ENCODE measurements around the gene LCE3C.

Gene LCE3C

DNA sequence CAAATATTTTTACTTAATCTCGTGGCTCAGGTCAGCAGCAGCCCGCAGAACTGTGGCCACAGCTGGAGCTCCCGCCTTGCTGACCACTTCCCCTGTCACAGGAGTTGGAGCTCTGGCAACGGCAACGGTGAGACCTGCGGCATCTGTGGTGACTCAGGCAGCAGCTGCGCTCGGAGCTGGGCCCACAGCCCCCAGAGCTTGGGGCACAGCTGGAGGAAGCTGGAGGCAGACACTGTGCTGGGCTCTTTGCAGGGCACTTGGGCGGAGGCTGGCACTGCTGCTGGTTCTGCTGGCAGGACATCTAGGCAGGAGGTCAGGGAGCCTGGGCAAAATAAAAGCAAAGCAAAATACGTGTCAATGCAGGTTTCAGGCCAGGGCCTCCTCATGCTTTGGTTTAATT lies 22.8 kb downstream of the LCE3C start, which contains the start of gene LCE3A:
TSS of gene LCE3A (minus strand) at position 301 of the 400 bp plus-strand sequence. CDS start at position 301, 0 bp downstream.
- FAIRE-seq, result no peak
- TF ChIP-seq POLR2A (IDR thresholded peaks at IDR 0.05; ENCODE audit: low read depth, low read length) (no peak), POLR2AphosphoS5 (IDR thresholded peaks at IDR 0.05; ENCODE audit: low read depth, low read length) (no peak), TAF1 (IDR thresholded peaks at IDR 0.05; ENCODE audit: borderline replicate concordance, low read depth, low read length) (no peak)
- no peak for DNase-seq (ENCODE audit: insufficient read length)

DNA sequence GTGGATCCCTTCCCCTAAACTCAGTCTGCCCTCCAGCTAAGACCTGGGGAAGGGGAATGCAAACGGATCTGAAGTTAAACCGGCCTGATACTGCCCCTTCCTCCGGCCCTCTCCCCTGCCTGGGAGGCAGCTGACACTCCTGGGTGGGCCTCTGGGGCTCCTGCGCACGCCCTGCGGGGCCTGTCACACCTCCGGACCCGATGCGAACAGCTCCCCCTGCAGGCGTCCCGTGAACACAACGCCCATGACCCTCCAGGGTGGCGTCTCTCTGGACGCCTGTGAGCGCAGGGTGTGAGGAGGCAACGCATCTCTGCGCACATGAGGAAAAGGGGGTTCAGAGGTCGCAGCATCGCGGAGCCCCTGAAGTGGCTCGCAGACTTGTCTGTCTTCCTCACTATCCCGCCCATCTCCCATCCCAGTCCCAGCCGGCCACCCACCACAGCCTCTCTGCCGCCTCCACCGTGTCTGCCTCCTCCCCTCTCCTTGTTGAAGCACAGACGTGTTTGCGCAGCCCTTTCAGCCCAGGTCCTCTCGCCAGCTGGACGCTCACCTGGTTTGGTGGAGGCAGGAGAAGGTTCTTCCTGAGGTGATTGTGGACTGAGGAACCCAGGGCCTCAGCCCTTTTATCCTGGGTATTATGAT lies 23.3 kb downstream of the LCE3C start:
- DNase-seq (ENCODE audit: insufficient read length) (peak; percentile 37), FAIRE-seq (no peak)
- TF ChIP-seq TAF1 (IDR thresholded peaks at IDR 0.05; ENCODE audit: borderline replicate concordance, low read depth, low read length), result no peak
- TF ChIP-seq POLR2A (IDR thresholded peaks at IDR 0.05; ENCODE audit: low read depth, low read length), result no peak
- no peak for TF ChIP-seq POLR2AphosphoS5 (IDR thresholded peaks at IDR 0.05; ENCODE audit: low read depth, low read length)

DNA sequence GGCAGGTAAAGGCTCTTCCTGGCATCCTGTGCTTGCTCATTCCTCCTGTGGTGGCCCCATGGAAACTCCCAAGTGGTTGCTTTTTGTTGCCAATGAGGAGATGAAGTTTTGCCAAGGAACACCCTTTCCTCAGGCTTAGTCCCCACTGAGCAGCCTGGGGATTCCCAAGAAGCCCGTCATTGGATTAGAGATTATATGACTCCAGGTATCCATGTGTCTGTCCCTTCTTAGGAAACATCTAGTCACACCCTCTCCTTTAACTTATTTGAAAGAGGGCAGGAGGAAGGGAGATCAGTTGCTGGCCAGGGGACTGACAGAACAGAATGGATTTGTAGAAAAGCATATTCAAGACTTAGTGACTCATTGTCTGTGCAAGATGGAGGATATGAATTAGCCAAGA lies 26.7 kb downstream of the LCE3C start:
- FAIRE-seq, result no peak
- no peak for TF ChIP-seq TAF1 (IDR thresholded peaks at IDR 0.05; ENCODE audit: borderline replicate concordance, low read depth, low read length)
- no peak for TF ChIP-seq POLR2A (IDR thresholded peaks at IDR 0.05; ENCODE audit: low read depth, low read length)
- TF ChIP-seq POLR2AphosphoS5 (IDR thresholded peaks at IDR 0.05; ENCODE audit: low read depth, low read length), result no peak

DNA sequence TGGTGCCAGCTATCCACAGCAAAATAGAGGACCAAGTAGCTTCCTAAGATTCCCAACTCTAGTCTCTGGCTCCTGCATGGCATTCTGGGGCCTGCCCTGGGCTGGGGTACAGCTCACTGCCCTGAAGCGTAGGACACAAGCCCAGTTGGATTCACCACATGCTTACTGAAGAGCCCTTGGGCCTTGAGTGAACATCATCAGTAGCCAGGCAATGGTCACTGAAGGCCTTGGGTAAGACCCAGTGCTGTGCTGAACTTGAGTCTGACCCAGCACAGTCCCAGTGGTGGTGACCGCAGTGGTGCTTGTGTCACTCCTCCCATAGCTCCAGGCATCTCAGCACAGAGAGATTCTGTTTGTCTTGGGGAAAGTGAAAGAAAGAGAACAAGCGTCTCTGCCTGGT lies 30.6 kb downstream of the LCE3C start:
- FAIRE-seq, result no peak
- no peak for TF ChIP-seq POLR2A (IDR thresholded peaks at IDR 0.05; ENCODE audit: low read depth, low read length)
- TF ChIP-seq POLR2AphosphoS5 (IDR thresholded peaks at IDR 0.05; ENCODE audit: low read depth, low read length), result no peak
- no peak for TF ChIP-seq TAF1 (IDR thresholded peaks at IDR 0.05; ENCODE audit: borderline replicate concordance, low read depth, low read length)
- no peak for DNase-seq (ENCODE audit: insufficient read length)

More for the DNA sequence above, 26.7 kb downstream of the LCE3C start:
- no peak for DNase-seq (ENCODE audit: insufficient read length)

DNA sequence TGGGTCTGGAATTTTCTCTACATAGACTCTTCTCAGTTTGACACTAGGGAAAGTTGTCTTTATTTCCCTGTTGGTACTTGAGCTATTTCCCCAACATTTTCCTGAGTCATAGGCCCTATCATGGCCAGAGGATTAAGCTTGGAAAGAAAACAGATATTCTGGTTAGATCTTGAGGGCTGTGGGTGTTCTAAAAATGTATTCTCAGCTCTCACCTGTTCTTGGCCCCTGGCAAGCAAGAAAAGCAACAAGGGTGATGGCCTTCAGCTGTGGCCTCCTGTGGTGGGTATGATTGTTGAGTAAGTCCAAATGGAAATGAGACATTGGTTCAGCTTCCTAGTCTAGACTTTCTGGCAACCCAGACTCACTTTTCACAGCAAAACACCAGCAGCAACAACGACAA lies 40.3 kb downstream of the LCE3C start:
- no peak for FAIRE-seq
- no peak for DNase-seq (ENCODE audit: insufficient read length)
- TF ChIP-seq TAF1 (IDR thresholded peaks at IDR 0.05; ENCODE audit: borderline replicate concordance, low read depth, low read length) (no peak), POLR2AphosphoS5 (IDR thresholded peaks at IDR 0.05; ENCODE audit: low read depth, low read length) (no peak), POLR2A (IDR thresholded peaks at IDR 0.05; ENCODE audit: low read depth, low read length) (no peak)

DNA sequence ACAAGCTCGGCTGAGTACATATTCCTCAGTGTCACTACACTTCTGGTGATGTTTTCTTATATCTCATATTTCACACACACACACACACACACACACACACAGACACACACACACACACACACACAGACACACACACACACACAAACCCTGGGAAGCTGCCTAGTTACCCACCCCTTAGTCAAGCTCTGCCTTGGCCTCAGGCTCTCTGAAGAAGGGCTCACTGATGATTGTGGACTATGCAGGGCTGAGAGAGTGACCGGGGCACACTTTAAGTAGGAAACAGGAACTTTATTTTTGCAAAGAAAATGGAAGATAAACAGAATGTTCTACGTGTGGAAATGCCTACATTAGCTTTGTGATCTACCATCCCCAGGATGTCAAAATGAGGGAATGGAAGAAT lies 43.9 kb downstream of the LCE3C start:
- DNase-seq (ENCODE audit: insufficient read length) (no peak), FAIRE-seq (no peak)
- TF ChIP-seq TAF1 (IDR thresholded peaks at IDR 0.05; ENCODE audit: borderline replicate concordance, low read depth, low read length), result no peak
- no peak for TF ChIP-seq POLR2AphosphoS5 (IDR thresholded peaks at IDR 0.05; ENCODE audit: low read depth, low read length)
- no peak for TF ChIP-seq POLR2A (IDR thresholded peaks at IDR 0.05; ENCODE audit: low read depth, low read length)

DNA sequence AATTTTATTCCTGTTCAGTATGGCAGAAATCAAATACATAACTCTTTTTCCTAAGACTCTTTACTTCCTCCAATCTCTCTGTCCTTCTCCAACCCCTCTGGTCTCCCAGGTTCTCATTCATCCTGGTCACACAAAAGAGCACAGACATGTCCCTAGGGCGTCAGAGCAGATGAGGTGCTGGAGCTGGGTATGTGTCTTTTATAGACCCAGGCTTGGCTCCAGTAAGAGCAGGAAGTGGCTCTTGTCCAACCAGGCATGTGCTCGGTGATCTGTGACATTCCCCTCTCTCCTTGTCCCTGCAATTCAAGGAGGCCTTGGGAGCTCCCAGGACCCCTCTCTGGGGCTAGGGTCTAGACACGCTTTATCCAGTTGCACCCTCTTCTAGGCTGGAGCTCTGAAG lies 45.1 kb downstream of the LCE3C start:
- TF ChIP-seq POLR2A (IDR thresholded peaks at IDR 0.05; ENCODE audit: low read depth, low read length) (no peak), TAF1 (IDR thresholded peaks at IDR 0.05; ENCODE audit: borderline replicate concordance, low read depth, low read length) (no peak), POLR2AphosphoS5 (IDR thresholded peaks at IDR 0.05; ENCODE audit: low read depth, low read length) (no peak)
- FAIRE-seq (no peak), DNase-seq (ENCODE audit: insufficient read length) (no peak)

DNA sequence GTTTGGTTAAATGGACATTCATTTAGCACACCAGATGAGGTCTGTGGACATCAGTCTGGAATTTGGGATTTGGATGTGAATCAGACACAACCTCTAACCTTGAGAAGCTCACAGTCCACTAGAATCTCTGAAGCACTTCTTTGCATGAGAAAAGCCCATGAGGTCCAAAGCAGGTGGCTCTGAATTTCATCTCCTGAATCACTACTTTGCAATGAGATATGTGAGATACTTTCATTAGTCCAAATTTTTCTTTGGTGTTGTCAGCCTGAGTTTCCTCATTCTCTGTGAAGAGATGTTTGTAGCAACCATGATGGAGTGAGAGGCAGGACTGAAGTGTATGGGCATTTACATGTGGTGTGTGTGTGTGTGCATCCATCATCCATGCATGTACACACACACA lies 46.6 kb downstream of the LCE3C start:
- FAIRE-seq, result no peak
- no peak for DNase-seq (ENCODE audit: insufficient read length)
- TF ChIP-seq POLR2A (IDR thresholded peaks at IDR 0.05; ENCODE audit: low read depth, low read length) (no peak), POLR2AphosphoS5 (IDR thresholded peaks at IDR 0.05; ENCODE audit: low read depth, low read length) (no peak), TAF1 (IDR thresholded peaks at IDR 0.05; ENCODE audit: borderline replicate concordance, low read depth, low read length) (no peak)
